GM10847 (cell line): ENCODE data around the gene CHPT1.

Source experiments
- POLR2A ChIP-seq: IDR thresholded peaks from 2 replicates; pipeline ENCODE4 v1.6.1; 2011; ENCODE audit not compliant: insufficient read length; ENCODE audit errors: extremely low read depth

The CHPT1 gene

DNA sequence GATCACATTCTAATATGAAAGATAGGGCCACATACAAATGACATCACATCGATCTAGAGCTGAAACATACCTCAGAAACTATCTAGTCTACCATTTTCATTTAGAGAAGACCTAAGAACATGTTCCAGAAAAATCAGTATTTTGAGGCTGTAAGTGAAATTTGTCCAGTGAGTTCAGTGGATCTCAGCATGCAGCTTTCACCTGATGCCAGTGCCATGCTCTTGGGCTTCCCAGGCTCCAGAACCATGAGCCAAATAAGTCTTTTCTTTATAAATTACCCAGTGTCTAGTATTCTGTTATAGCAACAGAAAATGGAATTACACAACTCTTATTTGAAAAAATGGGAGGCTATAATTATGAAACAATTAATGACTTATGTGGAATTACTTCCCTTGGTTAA, 9.0 kb downstream of the CHPT1 start:
- no peak for TF ChIP-seq POLR2A

DNA sequence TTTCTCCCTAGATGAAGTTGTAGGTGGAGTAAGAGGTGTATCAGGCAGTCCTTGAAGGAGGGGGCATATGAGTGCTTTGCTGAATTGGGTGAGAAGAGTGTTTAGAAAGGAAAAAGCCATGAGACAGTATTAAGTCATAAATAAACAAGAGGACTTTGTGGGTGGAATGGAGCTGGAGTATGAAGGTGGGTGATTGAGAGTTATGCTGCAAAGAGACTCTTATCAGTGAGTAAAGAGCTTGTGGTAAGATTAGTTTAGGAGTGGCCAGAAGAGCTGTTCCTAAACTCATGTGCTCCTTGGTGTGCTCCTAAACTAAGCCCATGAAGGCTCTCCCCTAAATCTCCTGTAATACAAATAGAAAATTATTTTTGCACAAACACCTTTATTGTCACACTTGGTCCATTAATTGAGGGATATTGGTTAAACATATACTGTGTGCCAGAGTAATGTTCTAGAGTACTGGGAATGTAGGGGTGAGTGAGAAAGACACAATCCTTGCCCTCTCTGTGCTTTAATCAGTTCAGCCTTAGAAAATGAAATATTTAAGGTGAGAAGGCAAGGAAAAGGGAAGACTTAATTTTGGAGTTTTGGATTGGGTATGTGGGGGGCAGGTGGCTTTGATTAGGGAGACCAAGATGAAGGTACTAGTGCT, 9.8 kb downstream of the CHPT1 start:
- no peak for TF ChIP-seq POLR2A

DNA sequence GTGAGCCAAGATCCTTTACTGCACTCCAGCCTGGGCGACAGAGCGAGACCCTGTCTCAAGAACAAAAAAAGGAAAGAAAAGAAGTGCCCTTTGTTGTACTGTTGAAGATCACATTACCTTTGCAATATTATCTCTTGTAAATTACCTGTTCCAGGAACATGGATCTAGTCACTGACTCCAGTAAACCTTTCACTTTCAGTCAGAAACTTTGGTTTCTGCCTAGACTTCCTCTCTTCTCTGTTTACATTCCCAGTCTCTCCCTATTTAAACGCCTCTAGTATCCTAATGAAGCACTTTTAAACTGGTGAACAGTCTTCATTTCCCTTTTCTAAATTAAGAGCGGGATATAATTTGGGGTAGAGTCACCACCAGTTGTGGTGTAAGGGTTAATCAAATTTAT, 12.8 kb downstream of the CHPT1 start:
- no peak for TF ChIP-seq POLR2A

DNA sequence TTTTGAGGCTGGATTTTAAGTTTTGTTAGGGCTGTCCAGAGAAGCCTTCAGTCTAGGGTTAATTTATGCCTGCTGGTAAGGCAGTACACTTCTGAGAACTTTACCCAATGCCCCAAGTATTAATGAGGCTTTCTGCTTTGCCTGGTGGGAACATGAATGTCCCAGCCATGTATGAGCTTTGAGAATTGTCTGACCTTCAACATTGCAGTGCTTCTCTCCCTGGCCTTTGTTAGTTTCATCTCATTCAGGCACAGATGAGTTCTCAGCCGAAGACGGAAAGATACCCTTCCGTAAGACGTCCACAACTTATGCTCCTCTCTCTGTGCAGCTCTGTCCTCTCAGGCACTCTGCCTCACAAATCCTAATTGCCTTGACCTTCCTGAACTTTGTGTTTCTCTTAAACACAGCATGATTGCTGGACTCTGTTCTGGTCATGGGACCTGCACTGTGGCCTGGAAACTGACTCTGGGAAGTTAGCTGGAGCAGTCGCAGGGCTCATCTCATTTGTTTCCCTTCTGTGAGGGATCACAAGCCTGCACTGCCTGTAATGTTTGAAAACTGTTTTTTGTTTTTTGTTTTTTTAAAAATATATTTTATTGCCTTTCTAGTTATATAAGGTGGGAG, 15.7 kb downstream of the CHPT1 start:
- no peak for TF ChIP-seq POLR2A

DNA sequence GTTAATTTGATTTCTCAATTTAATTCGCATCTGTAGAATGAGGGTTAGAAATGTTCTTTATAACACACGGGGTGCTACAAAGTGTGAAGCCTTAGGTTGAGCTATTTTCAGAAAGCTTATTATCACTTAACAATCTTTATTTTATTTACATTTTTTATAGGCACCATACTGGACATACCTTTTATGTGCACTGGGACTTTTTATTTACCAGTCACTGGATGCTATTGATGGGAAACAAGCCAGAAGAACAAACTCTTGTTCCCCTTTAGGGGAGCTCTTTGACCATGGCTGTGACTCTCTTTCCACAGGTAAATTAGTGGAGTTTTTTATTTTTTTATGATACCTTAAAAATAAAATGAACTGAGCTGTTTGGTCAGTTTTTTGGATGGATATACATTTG, 16.5 kb downstream of the CHPT1 start:
- no peak for TF ChIP-seq POLR2A

DNA sequence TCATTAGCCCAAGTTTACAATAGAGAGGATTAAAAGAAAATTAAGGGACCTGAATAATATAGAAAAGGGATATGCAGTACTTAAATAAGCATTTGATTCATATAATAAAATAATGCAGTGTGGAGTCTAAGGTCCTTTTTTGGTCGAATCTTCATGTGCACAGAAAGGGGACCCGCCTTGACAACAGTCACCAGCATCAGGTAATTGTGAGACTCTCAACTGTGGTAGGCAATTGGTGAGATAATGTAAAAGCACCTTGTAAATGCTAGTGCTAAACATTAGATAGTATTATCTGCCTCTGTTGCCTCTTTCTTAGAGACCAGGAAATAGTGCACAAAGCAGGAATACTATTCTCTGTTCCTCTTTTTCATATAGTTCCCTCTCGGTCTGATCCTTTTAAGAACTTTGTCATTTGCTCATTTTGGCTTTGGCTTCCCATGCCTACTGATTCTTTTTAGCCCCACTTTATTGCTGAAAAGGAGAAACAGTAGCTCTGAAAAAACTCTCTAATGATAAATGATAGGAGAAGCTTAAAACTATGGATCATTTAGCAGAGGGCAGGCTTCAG, 17.5 kb downstream of the CHPT1 start:
- no peak for TF ChIP-seq POLR2A

DNA sequence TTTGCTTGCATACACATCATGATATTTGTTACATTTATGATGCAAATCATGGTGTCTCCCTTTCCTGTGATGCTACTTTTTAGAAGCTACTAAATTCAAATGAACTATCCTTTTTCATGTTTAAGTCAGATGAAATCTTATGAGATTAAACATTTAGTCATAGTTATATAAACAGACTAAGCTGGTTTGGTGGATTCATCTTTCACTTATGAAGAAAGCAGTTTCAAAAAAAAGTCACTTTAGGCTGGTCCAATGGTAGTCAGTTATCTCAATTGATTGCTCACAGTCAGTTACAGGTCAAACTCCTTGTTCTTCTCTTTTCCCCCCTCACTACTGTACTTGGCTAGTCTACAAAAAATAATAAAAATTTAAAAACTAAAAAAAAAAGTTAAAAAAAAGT, 22.1 kb downstream of the CHPT1 start:
- no peak for TF ChIP-seq POLR2A

DNA sequence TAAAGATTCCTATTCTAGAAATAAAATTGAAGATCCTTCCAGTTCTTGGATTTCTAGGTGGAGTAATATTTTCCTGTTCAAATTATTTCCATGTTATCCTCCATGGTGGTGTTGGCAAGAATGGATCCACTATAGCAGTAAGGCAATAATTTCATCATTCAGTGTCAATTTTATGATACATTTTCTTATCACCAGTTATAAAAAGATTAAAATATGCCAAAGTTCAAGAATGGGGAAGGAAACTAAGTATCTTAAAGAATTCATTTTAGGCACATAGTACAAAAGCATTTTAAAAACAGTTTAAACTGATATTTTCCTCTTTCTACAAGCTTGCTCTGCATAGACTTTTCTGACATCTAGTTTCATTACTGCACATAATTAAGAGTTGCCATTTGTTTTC, 22.7 kb downstream of the CHPT1 start:
- TF ChIP-seq POLR2A, result no peak

DNA sequence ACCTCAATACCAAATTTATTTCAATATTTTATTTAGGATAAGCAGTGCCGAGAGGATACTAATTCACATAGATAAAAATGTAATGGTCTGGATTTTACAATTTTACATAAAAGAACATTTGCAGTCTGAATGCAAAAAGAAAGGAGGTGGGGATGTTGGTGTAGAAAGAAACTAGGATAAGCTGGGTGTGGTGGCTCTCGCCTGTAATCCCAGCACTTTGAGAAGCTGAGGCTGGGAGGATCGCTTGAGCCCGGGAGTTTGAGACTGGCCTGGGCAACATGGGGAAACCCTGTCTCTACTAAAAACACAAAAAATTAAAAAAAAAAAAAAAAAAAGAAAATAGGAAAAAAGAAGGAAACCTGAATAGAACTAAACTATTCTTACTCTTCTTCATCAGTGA, 25.0 kb downstream of the CHPT1 start:
- no peak for TF ChIP-seq POLR2A

DNA sequence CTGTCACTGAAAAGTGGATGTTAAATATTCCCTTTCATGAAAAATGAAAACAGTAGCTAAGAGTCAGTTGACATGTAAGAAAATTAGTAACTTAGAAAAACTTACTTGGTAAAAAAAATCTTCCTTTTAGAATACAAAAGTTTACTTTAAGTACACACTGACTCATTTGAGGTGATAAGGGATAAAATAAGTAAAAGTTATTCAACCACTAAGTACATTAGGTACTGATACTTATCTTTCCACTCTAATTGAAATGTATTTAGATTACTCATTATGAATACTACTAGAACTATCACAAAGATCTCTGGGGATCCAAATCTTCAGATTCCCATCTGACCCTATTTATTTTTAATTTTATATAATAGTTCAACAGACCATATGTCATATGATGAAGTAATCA, 29.7 kb downstream of the CHPT1 start:
- no peak for TF ChIP-seq POLR2A

DNA sequence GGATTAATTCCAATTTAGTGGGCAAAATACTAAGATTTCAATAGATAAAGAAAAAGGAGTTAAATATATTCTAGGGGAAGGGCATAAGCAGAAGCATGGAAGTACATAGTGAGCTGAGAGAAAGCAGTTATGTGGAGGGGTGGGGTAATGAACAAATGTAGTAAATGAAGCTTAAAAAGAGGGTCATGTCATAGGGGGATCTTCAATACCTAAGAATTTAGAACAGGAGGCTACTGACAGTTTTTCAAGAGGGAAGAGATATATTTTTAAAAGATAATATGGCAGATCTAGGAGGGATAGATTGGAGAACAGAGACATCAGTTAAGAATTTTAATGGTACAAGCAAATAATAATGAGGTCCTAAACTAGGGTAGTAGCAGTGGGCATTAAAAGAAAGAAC, 32.4 kb downstream of the CHPT1 start:
- TF ChIP-seq POLR2A, result no peak

DNA sequence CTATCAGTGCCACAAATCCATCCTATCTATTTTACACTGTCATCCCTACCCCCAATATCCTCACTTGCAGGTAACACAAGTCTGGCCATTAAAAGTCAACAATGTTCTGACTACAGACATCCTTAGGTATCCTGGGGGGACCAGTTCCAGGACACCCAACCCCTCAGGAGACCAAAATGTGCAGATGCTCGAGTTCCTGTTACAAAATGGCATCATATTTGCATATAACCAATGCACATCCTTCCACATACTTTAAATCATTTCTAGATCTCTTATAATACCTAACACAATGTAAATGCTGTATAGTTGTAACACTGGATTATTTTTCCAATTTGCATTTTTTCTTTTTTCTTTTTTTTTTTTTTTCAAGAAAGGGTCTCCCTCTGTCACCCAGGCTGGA, 34.9 kb downstream of the CHPT1 start:
- no peak for TF ChIP-seq POLR2A

DNA sequence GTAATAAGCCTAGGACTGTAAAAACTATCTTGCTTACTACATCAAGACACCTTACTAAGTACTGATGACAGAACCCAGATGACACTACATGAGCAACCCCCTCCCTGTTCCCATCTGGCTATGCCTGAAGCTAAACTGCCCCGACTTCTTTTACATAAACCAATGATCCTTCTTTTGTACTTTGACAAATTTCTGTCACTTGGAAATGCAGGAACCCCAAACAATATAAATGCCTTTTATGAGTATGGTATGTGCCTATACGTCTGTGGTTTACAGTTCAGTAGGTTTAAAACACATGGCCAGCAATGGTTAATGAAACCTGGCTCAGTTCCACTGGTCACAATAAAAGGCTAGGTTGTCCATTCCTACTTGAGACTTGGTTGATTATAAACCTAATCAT, 35.7 kb downstream of the CHPT1 start:
- TF ChIP-seq POLR2A, result no peak

DNA sequence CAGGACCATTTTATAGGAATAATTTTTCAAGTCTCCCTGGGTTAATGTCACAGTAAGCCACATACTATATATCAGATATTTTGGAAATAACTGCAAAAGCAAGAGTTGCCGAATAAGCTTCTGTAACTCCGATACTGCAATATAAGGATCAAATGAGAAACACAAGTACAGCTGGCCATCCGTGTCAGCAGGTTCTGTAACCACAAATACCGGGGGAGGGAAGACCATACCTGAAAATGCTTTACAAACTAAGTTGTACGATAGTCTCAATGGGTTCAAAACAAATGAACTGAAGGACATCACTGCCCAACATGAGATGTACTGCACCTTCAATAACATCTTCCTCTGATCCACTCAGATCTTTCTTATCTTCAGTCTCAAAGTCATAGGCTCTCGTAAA, 40.0 kb downstream of the CHPT1 start:
- TF ChIP-seq POLR2A, result no peak

DNA sequence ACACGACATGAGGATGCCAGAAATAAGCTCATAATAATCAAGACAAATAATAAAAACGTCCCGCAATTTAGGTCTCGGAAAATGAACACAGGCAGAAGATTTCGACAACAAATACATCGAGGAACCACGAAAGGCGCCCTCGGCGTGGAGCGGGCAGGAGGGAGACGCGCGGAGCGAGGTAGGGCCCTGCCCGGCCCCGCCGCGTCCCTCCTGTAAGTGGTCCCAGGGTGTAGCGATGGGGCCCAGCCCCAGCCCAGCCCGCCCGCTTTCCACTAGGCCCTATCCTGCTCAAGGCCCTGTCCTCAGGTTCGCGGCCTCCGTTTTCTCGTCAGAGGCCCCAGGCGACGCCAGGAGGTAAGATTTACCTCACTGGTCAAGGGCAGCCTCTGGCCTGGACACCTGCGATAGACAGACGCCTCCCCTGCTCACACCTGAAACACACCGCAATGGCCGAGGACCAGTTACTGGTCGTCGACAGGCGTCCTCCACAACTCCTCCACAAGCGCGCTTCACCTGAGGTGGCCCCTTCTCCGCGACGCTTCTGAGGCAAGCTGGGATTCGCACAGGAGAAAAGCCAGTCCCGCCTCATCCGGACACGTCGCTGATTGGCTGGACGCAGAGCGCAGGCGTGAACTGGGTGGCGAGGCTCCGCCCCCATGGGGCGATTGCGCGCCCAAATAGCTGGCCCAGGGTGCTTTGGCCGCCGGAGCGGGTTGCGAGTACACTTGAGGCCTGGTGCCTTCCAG, 41.7 kb downstream of the CHPT1 start, which contains the start of gene SYCP3:
Gene SYCP3 (minus strand): TSS at position 543 of the 746 bp plus-strand sequence. CDS start 1,527 bp downstream, outside the sequence.
- no peak for TF ChIP-seq POLR2A

DNA sequence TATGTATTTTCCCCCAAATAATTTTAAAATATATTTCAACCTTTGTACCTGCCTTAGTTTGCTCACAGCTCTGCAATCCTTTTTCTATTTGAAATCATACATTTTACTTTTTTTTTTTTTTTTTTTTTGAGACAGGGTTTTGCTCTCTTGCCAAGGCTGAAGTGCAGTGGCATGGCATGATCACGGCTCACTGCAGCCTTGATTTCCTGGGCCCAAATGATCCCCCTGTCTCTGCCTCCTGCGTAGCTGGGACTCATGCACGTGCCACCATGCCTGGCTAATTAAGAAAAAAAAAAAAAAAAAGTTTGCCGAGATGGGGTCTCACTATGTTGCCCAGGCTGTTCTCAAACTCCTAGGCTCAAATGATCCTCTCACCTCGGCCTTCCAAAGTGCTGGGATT, 43.1 kb downstream of the CHPT1 start:
- no peak for TF ChIP-seq POLR2A

DNA sequence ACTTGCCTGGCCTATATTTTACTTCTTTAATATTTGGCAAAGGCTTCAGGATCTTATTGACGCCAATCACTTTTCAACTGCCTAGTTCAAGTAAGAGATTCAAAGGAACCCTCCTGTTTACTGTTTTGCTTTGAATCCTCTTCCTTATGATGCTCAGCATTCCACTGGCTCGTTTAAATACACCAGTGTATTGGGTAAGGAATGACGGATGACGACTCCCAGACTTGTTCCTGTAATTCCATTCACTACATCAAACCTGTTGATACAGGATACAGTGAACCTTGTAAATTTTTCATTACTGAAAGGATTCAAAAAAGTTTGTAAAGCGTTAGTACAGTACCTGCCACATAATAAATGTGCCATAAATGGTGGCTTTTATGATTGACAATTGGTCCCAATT, 43.5 kb downstream of the CHPT1 start:
- no peak for TF ChIP-seq POLR2A

DNA sequence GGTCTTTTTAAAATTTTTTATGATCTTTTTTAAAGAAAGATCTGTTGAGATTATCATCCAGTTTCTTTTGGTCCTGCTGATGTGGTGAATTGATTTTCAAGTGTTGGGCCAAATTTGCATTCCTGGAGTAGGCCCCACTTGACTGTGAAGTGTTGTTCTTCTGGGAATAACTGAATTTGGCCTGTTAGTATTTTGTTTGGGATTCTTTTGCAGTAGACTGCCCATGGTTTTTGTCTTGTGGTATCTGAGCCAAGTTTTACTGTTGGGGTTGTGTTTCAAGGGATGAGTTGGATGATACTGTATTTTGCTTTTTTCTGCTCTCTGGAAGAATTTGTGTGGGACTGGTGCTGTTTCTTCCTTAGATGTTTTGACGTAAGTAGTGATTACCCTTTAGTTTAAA, 45.8 kb downstream of the CHPT1 start:
- no peak for TF ChIP-seq POLR2A
